Pons (tissue), 1 donor: Measurements from ENCODE around the gene BMPR1A.
"Not testable (repeated sequence)": the region's sequence is repeated elsewhere in the genome, so short reads cannot be mapped to it uniquely, and the experiment has no call there.

Experiments used
- DNase-seq: peaks from one replicate; pipeline ENCODE4 v3.0.0-alpha.2; 2016; ENCODE audit warnings: low spot score

BMPR1A gene

DNA sequence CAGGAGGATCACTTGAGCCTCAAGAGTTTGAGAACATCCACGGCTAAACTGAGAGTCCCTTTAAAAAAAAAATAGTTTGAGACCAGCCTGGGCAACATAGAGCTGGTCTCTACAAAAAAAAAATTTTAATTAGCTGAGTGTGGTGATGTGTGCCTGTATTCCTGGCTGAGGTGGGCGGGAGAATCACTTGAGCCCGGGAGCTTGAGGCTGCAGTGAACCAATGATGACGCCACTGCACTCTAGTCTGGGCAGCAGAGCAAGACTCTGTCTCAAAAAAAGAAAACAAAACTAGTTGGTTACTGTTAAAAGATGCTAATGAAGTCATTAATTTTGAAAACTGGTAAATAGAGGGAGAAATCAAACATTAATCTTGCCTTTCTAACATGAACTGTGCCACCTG lies 124.6 kb downstream of the BMPR1A start:
- no peak for DNase-seq

GRCh38 chr10:86888585-86889381 lies 132.4 kb downstream of the BMPR1A start:
- no peak for DNase-seq

GRCh38 chr10:86889997-86890396 lies 133.6 kb downstream of the BMPR1A start:
- no peak for DNase-seq

DNA sequence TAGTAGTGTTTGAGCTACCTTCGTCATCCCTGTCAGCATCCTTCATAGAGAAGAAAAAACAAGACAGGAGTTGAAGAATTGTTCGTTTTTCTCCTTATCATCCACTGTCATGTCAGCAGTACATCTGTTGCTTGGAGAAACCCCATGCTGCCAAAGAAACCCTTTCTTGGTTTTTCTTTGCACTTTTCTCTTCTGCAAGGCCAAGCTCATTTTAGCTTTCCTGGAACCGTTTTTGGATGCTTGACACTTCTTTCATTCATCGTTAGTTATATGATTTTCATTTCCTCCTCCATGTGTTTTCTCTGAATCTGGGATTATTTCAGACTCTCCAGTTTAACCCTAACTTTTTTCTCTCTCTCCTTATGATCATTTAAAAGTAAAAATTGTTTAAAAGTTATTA lies 142.1 kb downstream of the BMPR1A start:
- no peak for DNase-seq

DNA sequence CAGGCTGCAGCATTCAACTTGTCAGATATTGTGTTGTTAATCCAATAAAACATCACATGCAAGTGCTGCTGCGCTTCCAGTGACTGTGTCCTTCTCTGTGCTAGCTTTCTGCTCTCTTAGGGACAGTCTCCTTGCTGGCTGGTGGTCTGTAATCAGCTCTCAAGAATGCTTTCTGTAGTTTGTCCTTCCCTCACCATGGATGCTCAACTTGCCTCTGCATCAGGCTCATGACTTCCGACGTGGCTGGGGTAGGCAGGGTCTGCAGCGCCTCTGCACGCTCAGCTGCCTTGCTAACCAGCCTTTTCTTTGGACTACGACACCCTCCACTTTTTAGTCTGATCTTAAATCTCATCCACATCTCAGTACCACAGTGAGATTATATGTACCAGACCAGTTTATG lies 142.7 kb downstream of the BMPR1A start:
- no peak for DNase-seq

DNA sequence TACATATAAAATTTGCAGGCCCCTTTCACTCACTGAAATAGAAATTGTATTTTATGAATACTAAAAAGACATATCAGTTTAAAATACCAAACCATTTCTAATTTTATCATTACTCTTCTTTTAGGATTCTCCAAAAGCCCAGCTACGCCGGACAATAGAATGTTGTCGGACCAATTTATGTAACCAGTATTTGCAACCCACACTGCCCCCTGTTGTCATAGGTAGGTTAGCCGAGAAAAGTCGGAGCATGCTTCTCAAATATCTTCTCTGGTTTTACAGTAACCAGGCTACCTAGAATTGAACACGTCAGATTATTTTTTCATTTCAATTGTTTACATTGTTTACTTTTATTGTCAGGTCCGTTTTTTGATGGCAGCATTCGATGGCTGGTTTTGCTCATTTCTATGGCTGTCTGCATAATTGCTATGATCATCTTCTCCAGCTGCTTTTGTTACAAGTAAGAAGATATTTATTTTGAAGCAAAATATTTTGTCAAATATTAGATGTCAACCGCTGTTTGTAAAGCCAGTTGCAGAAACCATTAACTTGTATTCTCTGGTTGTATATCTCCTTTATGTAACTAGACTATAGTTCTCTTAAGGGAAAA lies 143.4 kb downstream of the BMPR1A start:
- DNase-seq: peak; percentile 85

DNA sequence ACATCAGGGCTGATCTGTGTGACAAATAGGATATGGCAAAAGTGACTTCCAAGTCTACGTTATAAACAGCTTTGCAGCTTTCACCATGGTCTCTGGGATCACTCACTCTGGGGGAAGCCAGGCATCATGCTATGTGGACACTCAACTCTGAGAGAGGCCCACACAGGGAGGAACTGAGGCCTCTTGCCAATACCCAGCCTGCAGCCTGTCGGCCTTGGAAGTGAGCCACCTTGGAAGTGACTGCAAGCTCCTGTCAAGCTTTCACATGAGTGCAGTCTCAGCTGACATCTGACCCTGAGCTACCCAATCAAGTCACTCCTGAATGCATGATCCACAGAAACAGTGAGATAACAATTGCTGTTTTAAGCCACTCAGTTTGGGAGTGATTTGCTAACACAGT lies 144.5 kb downstream of the BMPR1A start:
- DNase-seq: peak; percentile 86

DNA sequence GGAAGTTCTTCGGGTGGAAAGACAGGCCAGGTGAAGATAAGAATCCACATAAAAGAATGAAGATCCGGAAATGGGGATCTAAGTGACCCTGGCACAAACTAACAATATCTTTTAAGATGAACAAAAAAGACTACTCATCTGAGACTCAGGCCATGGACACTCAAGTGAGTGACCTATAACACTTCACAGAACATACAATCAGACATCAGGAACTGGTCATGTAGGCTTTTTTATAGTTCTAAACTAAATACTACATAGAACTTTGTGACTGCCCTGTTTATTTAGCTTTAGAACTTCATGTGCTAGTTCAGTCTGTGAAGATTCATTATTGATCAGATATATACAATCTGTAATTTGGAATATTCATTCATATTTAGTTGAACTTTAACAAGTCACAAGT lies 148.2 kb downstream of the BMPR1A start:
- DNase-seq: no peak

DNA sequence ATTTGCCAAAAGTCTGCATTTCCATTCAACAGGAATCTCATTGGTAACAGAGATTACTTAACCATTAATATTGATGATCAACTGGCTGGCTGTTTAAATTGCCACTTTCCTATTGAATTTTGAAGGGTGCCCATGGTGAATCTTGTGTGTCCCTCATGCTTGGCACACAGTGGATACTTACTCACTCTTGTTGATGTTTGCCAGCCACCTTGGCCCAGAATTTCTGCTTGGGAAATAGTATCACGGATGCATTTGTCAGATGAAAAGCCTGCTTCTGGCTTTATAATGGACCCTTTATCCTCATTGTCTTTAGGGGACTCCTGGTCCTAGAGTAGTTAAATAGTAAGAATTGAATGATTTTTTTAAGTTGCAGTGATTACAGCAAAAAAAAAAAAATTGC lies 149.0 kb downstream of the BMPR1A start:
- DNase-seq: no peak

GRCh38 chr10:86914734-86915133 lies 158.3 kb downstream of the BMPR1A start:
- no peak for DNase-seq

GRCh38 chr10:86918022-86918471 lies 161.6 kb downstream of the BMPR1A start:
- DNase-seq: no peak

- no peak for DNase-seq
Observed at GRCh38 chr10:86922553-86922961, 166.1 kb downstream of the BMPR1A start.

DNA sequence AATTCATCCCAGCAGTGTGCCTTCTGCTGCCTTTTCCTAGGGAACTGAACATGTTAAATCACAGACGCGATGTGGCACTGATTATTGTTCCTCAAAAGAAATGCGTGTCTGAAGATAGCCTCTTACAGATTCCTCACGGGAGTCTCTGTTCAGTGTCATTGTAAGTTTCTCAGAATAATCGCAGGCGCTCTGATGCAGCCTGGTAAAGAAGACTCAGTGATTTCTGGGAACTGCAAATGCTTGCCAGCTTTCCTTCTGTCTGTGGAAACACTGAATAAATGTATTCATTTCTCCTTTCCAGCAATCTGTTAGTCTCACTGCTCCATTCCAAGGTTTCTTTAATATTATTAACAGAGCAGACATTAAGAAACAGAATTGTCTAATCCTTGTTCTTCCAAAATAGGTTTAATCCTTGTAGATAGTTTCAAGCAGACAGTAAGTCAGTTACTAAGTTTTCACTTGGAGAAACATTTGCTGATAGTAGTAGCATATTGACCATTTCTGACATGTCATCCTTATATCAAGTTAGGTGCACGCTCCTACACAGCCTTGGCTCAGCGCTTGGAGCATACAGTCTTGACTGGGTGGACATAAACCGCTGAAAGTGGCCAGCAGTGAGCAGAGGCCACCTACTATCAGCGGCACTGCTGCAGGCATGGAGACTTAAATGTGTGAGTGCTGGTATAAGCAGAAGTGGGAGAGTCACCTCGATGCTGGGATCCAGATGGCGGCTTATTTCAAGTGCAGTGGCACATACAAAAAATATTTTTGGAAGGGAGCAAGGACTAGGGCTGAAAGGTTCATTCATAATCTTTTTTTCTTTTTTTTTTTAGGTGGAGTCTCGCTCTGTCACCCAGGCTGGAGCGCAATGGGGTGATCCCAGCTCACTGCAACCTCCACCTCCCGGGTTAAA lies 173.3 kb downstream of the BMPR1A start:
- no peak for DNase-seq

GRCh38 chr10:86931872-86932271 lies 175.5 kb downstream of the BMPR1A start:
- DNase-seq: no peak

- DNase-seq: no peak
Observed at GRCh38 chr10:86932674-86933073, 176.3 kb downstream of the BMPR1A start.

DNA sequence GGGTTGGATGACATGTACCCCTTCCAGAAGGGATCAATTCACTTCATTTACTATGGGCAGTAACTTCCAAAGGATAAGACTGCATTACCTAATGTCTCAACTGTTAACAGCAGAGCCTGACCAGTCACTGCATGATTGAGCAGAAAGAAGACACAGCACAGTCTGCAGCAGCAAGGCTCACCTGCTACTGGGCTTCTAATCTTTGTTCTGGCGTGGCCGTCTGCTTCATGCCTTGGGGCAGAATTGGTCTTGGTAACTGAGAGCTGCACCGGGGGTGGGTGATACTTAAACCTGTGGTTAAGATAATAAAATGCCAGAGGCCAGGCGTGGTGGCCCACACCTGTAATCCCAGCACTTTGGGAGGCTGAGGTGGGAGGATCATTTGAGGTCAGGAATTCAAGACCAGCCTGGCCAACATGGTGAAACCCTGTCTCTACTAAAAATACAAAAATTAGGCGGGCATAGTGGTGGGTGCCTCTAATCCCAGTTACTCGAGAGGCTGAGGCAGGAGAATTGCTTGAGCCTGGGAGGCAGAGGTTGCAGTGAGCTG lies 177.8 kb downstream of the BMPR1A start:
- DNase-seq: not testable (repeated sequence)

GRCh38 chr10:86936661-86937501 lies 180.5 kb downstream of the BMPR1A start:
- DNase-seq: no peak

GRCh38 chr10:86937502-86938154 lies 181.2 kb downstream of the BMPR1A start:
- no peak for DNase-seq

DNA sequence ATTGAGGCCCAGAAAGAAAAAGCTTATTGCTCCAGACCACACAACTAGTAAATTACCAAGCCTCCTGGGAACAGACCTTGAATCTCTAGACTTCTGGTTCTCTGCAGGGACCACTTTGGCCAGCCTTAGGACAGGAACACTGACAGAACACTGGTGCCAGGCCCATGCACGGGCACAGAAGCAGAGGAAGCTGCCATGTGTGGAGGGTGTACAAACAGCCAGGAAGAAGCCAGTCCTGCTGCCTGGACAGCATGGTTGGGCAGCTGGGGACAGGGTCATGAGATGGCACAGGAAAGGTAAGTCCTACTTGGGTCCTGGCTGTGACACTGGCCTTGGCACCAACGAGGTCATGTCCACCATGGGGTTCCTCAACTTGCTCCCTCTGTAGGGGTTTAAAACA lies 181.8 kb downstream of the BMPR1A start:
- no peak for DNase-seq

- DNase-seq: not testable (repeated sequence)
Observed at GRCh38 chr10:86940076-86940475, 183.7 kb downstream of the BMPR1A start.

GRCh38 chr10:86940677-86941076 lies 184.3 kb downstream of the BMPR1A start:
- no peak for DNase-seq
